Progenitor cell of endocrine pancreas (in vitro differentiated cells): ENCODE data around the gene TMEM186. TPM values are rescaled to one million over a fixed set of nuclear protein-coding genes. Genes with fewer than 3 reads are reported as not detected.

Experiments
- DNase-seq: peaks from one replicate; pipeline ENCODE4 v3.0.0; 2021; ENCODE audit warnings: low spot score; ENCODE audit not compliant: unreplicated experiment
- H3K27ac Mint-ChIP-seq: 2 replicates; pipeline ENCODE4 v1.8.0; 2021; ENCODE audit warnings: mild to moderate bottlenecking, moderate library complexity, mixed read lengths
- H3K27me3 Mint-ChIP-seq: 2 replicates; pipeline ENCODE4 v1.8.0; 2021; ENCODE audit warnings: mixed read lengths
- H3K36me3 Mint-ChIP-seq: 2 replicates; pipeline ENCODE4 v1.8.0; 2022; ENCODE audit warnings: mixed read lengths; ENCODE audit not compliant: insufficient read depth
- H3K4me1 Mint-ChIP-seq: 2 replicates; pipeline ENCODE4 v1.8.0; 2021; ENCODE audit warnings: low read depth, mixed read lengths
- H3K4me3 Mint-ChIP-seq: 2 replicates; pipeline ENCODE4 v1.8.0; 2021; ENCODE audit warnings: low read depth, mild to moderate bottlenecking, moderate library complexity, mixed read lengths
- H3K9me3 Mint-ChIP-seq: 2 replicates; pipeline ENCODE4 v1.8.0; 2021; ENCODE audit warnings: low read depth, mixed read lengths
- total RNA-seq: library from RNA; stranded (reverse); gene quantifications from 2 replicates; pipeline ENCODE4 v1.2.1, GENCODE V29; 2021
- TF ChIP-seq, protein P1 (sequence below): fragments of 200-600 bp; sonication (generic); IDR thresholded peaks from one replicate; pipeline ENCODE4 v1.5.0; 2021; ENCODE audit warnings: antibody characterized with exemption, mild to moderate bottlenecking; ENCODE audit not compliant: unreplicated experiment

Gene TMEM186
- total RNA-seq, 1 donor from 2014 or later, result 11.1 TPM

- H3K27ac Mint-ChIP-seq, result no peak overlapping the region
- H3K4me3 Mint-ChIP-seq, result no peak overlapping the region
- TF ChIP-seq, protein P1, sequence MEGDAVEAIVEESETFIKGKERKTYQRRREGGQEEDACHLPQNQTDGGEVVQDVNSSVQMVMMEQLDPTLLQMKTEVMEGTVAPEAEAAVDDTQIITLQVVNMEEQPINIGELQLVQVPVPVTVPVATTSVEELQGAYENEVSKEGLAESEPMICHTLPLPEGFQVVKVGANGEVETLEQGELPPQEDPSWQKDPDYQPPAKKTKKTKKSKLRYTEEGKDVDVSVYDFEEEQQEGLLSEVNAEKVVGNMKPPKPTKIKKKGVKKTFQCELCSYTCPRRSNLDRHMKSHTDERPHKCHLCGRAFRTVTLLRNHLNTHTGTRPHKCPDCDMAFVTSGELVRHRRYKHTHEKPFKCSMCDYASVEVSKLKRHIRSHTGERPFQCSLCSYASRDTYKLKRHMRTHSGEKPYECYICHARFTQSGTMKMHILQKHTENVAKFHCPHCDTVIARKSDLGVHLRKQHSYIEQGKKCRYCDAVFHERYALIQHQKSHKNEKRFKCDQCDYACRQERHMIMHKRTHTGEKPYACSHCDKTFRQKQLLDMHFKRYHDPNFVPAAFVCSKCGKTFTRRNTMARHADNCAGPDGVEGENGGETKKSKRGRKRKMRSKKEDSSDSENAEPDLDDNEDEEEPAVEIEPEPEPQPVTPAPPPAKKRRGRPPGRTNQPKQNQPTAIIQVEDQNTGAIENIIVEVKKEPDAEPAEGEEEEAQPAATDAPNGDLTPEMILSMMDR, result no peak
Observed at GRCh38 chr16:8760021-8760420, 37.4 kb downstream of the TMEM186 start.

GRCh38 chr16:8758022-8758421, 39.4 kb downstream of the TMEM186 start:
- peaks cover 8% of the 10 kb centered on the region for H3K36me3 Mint-ChIP-seq
- H3K4me1 Mint-ChIP-seq, result peaks cover 2% of the 10 kb centered on the region
- no peaks in the 10 kb centered on the region for H3K9me3 Mint-ChIP-seq
- DNase-seq, result no peak
- H3K27me3 Mint-ChIP-seq, result no peaks in the 10 kb centered on the region
- no peak overlapping the region for H3K4me3 Mint-ChIP-seq
- no peak overlapping the region for H3K27ac Mint-ChIP-seq
- TF ChIP-seq, protein P1, result no peak

More at GRCh38 chr16:8760021-8760420, 37.4 kb downstream of the TMEM186 start:
- H3K27me3 Mint-ChIP-seq, result no peaks in the 10 kb centered on the region
- peaks cover 6% of the 10 kb centered on the region for H3K36me3 Mint-ChIP-seq
- no peaks in the 10 kb centered on the region for H3K9me3 Mint-ChIP-seq
- no peak for DNase-seq
- H3K4me1 Mint-ChIP-seq, result no peaks in the 10 kb centered on the region

GRCh38 chr16:8756755-8757154, 40.7 kb downstream of the TMEM186 start:
- Mint-ChIP-seq H3K4me3 (no peak overlapping the region), H3K4me1 (peaks cover 2% of the 10 kb centered on the region), H3K9me3 (no peaks in the 10 kb centered on the region), H3K27ac (no peak overlapping the region), H3K36me3 (peaks cover 5% of the 10 kb centered on the region), H3K27me3 (no peaks in the 10 kb centered on the region)
- TF ChIP-seq, protein P1, result no peak
- DNase-seq, result no peak

DNA sequence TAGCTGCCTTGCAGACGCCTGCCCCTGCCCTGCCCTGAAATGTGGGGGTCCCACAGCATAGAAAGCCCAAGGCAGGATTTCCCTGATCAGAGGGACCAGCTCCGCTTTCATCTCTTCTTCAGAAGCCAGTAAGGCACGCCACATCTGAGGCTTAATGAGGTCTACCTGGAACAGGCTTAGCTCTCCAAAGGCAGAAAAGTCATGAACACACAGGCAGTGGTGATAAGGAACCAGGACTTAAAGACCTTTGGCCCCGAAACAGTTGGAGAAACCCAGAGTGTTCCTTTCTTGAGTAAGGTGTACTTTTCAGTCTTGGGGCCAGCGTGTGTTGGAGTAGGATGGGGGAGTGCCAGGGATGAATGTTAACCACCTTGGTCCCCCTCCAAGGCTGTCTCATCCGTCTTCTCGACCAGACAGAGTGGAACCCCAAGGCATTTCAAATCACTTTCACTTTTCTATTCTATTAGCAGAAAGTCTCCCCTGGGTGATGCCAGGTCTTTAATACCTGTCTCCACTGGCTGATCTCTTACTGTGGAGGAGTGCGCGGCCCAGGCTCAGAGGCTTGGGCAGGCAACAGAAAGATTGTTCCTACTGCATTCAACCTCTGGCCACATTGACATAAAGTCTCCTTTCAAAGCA, 43.9 kb downstream of the TMEM186 start:
- no peak for DNase-seq
- Mint-ChIP-seq H3K36me3 (peaks cover 5% of the 10 kb centered on the region), H3K4me1 (peaks cover 2% of the 10 kb centered on the region), H3K4me3 (no peak overlapping the region), H3K27ac (no peak overlapping the region), H3K9me3 (no peaks in the 10 kb centered on the region), H3K27me3 (no peaks in the 10 kb centered on the region)
- TF ChIP-seq, protein P1, result no peak

GRCh38 chr16:8752706-8753105, 44.7 kb downstream of the TMEM186 start:
- Mint-ChIP-seq H3K4me3 (no peak overlapping the region), H3K27me3 (no peaks in the 10 kb centered on the region), H3K27ac (no peak overlapping the region), H3K4me1 (peaks cover 2% of the 10 kb centered on the region), H3K9me3 (no peaks in the 10 kb centered on the region), H3K36me3 (peaks cover 5% of the 10 kb centered on the region)
- TF ChIP-seq, protein P1, result no peak
- DNase-seq, result no peak
